PFSK-1 (cell line): Measurements from ENCODE around the gene GALNTL6.

Source experiments
- POLR2AphosphoS5 ChIP-seq: IDR thresholded peaks from 2 replicates; pipeline ENCODE4 v1.6.1; 2012; ENCODE audit warnings: low read depth, mild to moderate bottlenecking, control low read depth, low read length, moderate library complexity
- SIN3A ChIP-seq: IDR thresholded peaks from 2 replicates; pipeline ENCODE4 v1.6.1; 2012; ENCODE audit warnings: mild to moderate bottlenecking, low read length, moderate library complexity, borderline replicate concordance; ENCODE audit not compliant: insufficient read depth
- TAF1 ChIP-seq: IDR thresholded peaks from 2 replicates; pipeline ENCODE4 v1.6.1; 2012; ENCODE audit warnings: low read length, control low read depth, borderline replicate concordance; ENCODE audit not compliant: insufficient read depth
- TF ChIP-seq, protein P1 (sequence below), 2 experiments: IDR thresholded peaks; 2 replicates each; pipeline versions ENCODE4 v1.6.1 to v1.8.0; 2011 to 2012; ENCODE audit warnings: low read depth in 2 of 2, low read length in 2 of 2, control low read depth in 1 of 2, inconsistent platforms in 1 of 2, mild to moderate bottlenecking in 1 of 2, moderate library complexity in 1 of 2; ENCODE audit not compliant: insufficient read depth in 1 of 2

DNA sequence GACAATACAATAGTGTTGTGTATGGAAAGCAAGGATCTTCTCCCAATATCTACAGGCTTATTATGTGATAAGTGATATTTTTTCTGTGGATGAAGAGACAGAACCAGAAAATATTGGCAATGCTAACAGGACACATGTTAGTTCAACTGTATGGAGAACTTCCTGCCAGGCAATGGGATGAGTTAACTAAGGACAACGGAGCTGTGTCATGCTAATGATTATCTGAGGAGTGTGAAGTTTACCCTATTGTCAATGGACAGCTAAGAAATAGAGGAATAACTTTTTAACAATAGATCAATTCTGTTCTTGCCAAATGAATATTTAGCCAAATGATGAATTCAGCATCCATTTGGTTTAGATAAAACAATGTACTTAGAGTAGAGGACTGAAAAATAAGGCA is 180.0 kb downstream of the GALNTL6 start:
- TF ChIP-seq, protein P1, sequence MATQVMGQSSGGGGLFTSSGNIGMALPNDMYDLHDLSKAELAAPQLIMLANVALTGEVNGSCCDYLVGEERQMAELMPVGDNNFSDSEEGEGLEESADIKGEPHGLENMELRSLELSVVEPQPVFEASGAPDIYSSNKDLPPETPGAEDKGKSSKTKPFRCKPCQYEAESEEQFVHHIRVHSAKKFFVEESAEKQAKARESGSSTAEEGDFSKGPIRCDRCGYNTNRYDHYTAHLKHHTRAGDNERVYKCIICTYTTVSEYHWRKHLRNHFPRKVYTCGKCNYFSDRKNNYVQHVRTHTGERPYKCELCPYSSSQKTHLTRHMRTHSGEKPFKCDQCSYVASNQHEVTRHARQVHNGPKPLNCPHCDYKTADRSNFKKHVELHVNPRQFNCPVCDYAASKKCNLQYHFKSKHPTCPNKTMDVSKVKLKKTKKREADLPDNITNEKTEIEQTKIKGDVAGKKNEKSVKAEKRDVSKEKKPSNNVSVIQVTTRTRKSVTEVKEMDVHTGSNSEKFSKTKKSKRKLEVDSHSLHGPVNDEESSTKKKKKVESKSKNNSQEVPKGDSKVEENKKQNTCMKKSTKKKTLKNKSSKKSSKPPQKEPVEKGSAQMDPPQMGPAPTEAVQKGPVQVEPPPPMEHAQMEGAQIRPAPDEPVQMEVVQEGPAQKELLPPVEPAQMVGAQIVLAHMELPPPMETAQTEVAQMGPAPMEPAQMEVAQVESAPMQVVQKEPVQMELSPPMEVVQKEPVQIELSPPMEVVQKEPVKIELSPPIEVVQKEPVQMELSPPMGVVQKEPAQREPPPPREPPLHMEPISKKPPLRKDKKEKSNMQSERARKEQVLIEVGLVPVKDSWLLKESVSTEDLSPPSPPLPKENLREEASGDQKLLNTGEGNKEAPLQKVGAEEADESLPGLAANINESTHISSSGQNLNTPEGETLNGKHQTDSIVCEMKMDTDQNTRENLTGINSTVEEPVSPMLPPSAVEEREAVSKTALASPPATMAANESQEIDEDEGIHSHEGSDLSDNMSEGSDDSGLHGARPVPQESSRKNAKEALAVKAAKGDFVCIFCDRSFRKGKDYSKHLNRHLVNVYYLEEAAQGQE (IDR thresholded peaks at IDR 0.05; ENCODE audit: insufficient read depth in 1 of 2, low read depth in 2 of 2, low read length in 2 of 2): no peak
- TF ChIP-seq POLR2AphosphoS5 (no peak), TAF1 (no peak), SIN3A (no peak)
